GM12873 (cell line): ENCODE data around the gene FAM234A.

ENCODE experiments used
- TF ChIP-seq, protein P1 (sequence below): IDR thresholded peaks from 2 replicates; pipeline ENCODE4 v1.5.1; 2012; ENCODE audit warnings: low read depth, mild to moderate bottlenecking, moderate library complexity, low read length, control low read depth; ENCODE audit not compliant: insufficient read depth; ENCODE audit errors: missing control alignments

The FAM234A gene

GRCh38 chr16:269061-269796, 34.6 kb downstream of the FAM234A start:
- TF ChIP-seq, protein P1, sequence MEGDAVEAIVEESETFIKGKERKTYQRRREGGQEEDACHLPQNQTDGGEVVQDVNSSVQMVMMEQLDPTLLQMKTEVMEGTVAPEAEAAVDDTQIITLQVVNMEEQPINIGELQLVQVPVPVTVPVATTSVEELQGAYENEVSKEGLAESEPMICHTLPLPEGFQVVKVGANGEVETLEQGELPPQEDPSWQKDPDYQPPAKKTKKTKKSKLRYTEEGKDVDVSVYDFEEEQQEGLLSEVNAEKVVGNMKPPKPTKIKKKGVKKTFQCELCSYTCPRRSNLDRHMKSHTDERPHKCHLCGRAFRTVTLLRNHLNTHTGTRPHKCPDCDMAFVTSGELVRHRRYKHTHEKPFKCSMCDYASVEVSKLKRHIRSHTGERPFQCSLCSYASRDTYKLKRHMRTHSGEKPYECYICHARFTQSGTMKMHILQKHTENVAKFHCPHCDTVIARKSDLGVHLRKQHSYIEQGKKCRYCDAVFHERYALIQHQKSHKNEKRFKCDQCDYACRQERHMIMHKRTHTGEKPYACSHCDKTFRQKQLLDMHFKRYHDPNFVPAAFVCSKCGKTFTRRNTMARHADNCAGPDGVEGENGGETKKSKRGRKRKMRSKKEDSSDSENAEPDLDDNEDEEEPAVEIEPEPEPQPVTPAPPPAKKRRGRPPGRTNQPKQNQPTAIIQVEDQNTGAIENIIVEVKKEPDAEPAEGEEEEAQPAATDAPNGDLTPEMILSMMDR, result no peak

DNA sequence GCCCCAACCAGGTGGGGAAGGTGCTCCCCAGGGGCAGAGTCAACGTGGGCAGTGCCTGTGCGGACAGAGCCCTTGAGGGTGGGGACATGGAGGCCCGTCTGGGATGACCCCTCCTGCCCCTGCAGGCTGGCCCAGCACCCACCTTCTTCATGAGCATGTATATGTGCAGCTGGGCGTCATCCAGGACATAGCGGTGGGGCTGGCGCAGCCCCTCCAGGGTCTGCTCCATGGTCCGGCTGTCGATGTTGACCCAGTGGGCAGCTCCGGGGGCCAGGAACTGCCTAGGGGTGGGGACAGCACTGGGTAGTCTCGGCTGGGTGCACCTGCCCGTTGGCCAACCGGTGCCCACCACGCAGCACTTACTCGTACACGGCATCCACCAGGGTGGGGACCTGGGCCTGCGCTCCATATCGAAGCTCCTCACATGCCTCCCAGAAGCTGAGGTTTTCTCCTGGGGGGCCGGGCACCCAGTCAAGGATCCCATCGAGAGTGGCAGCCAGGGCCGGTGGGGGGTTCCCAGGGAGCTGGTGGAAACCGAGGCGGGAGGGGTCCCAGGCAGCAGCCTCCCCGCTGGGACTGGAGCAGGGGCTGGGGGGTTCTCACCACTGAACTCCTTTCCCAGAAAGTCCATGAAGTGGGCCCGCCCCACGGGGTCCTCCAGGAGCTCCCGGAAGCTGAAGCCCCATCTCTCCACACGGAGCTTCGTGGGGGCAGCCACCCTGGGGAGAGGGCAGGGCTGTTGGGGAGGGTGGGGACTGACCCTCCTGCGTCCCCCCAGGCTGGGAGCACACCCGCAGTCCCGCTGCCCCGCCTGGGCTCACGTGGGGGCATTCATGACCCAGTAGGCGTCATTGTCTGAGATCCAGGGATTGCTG, 36.0 kb downstream of the FAM234A start:
- TF ChIP-seq, protein P1, result no peak

DNA sequence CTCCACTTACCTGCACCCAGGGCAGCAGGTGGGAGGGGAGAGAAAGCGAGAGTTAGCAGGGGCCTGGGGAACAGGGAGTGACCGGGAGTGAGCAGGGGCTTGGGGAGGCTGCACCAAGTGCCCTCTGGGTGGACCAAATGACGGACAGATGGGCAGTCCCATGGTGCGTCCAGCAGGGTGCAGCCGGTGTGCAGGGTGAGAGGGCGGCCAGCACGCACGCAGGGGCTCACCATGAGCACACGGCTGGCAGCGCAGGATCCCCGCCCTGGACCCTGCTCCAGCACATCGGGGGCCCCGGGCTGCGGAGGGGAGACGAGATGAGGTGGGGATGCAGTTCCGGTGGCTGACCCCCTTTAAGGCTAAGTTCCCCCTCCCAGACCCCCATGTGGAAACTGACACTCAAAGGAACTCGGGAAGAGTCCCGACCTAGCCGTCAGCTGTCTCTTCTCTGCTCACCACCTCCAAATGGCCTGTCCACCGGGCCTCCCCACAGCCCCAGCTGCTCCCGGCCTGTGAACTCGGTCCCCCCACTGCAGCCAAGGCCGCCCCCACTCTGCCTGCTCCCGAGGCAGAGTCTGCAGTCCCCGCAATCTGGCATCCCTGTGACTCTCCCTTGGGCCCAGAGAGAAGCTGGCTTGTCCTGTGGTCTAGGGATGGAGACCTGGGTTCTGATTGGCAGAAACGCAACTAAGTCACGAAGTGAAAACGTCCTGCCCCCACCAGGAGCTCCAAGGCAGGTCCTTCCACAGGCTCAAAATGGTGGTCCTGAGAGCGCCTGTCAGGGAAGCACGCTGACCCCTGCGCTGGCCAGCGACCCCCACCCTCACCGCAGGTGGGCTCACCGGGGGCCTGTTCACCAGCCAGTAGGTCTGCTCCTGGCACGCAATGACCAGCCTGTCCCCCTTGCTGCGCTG, 38.3 kb downstream of the FAM234A start:
- TF ChIP-seq, protein P1, result no peak

- TF ChIP-seq, protein P1, result no peak
Measured at GRCh38 chr16:273547-274421, 39.2 kb downstream of the FAM234A start.

- TF ChIP-seq, protein P1, result no peak
Measured at GRCh38 chr16:275041-275641, 40.5 kb downstream of the FAM234A start.

DNA sequence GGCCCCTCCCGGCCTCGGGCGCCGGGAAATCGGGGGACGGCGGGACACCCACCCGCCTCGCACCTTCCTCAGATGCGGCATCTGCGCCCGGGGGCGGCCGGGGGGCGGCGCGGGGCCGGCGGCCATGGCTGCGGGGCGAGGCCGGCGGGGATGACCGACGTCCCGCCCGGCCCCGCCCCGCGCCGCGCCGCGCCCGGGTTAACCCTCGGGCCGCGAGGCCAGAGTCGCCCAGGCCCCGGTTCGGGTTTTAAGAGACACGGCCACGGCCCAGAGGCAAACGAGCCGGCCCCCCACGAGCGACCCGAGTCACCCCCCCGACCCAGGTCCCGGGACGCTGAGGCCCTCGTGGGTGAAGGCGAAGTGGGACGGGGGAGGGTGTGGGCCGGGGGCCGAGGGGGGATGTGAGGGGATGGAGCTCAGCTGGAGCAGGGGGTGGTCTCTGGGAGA, 41.2 kb downstream of the FAM234A start, which contains the start of gene RGS11:
Gene RGS11, minus strand, starts transcription at position 159 of the 447 bp plus-strand sequence. Its CDS starts 33 bp downstream, at position 126.
- TF ChIP-seq, protein P1, result no peak
